Sigmoid colon (tissue), 7 donors: ENCODE results near the gene SEC61B. TPM values are rescaled to one million over a fixed set of nuclear protein-coding genes. Genes with fewer than 3 reads are reported as not detected.

Experiments
- DNase-seq: peaks from one replicate; pipeline ENCODE4 v3.0.0-alpha.2; 2019
- H3K27ac ChIP-seq, 4 donors: fragments of 200-600 bp; sonication (generic); one replicate each; pipeline ENCODE4 v1.5.1; 2016 to 2019; ENCODE audit warnings: mild to moderate bottlenecking in 1 of 4
- H3K27me3 ChIP-seq, 3 donors: fragments of 200-600 bp; sonication (generic); one replicate each; pipeline ENCODE4 v1.5.1; 2019; ENCODE audit warnings: mild to moderate bottlenecking in 1 of 3
- H3K36me3 ChIP-seq, 4 donors: fragments of 200-600 bp; sonication (generic); one replicate each; pipeline ENCODE4 v1.5.1; 2016 to 2019
- H3K4me1 ChIP-seq, 4 donors: fragments of 200-600 bp; sonication (generic); one replicate each; pipeline ENCODE4 v1.5.1; 2017 to 2019
- H3K4me3 ChIP-seq, 4 donors: fragments of 200-600 bp; sonication (generic); one replicate each; pipeline ENCODE4 v1.5.1; 2017 to 2019; ENCODE audit warnings: mild to moderate bottlenecking in 2 of 4, moderate library complexity in 1 of 4
- H3K9me3 ChIP-seq, 4 donors: fragments of 200-600 bp in 3 of 4; sonication (generic) in 3 of 4; one replicate each; pipeline versions ENCODE4 v1.5.1 to v1.6.1; 2013 to 2019
- EP300 ChIP-seq, 4 donors: sonication (generic); formaldehyde crosslinking; IDR thresholded peaks; one replicate each; pipeline ENCODE4 v1.6.1; 2017; ENCODE audit warnings: antibody characterized with exemption in 4 of 4
- POLR2A ChIP-seq, 2 donors: fragments of 450-650 bp; IDR thresholded peaks; one replicate each; pipeline ENCODE4 v1.6.1; 2016; ENCODE audit warnings: antibody characterized with exemption in 2 of 2, mild to moderate bottlenecking in 2 of 2, moderate library complexity in 2 of 2
- POLR2AphosphoS5 ChIP-seq, 4 donors: sonication (generic); formaldehyde crosslinking; IDR thresholded peaks; one replicate each; pipeline ENCODE4 v1.6.1; 2017; ENCODE audit warnings: antibody characterized with exemption in 4 of 4
- WGBS, 2 donors: extraction: QIAGEN DNeasy Blood & Tissue Kit; methylation state at CpG; one replicate each; pipeline ENCODE4 v1.1.7; 2013; 5-methylcytosine and 5-hydroxymethylcytosine counted together
- intact Hi-C: fragments of 100-400 bp; cut with DNase I; formaldehyde crosslinking; loops from one replicate; pipeline ENCODE4 v1.15.1; 2023
- polyA plus RNA-seq, 3 donors: library from polyadenylated mRNA; stranded (reverse); fragments of 200-250 nt; gene quantifications; one replicate each; pipeline ENCODE4 v1.2.3, GENCODE V29; 2013
- total RNA-seq, 4 donors: library from RNA; depleted of rRNA; stranded (reverse); fragments of >200 nt; gene quantifications; one replicate each; pipeline ENCODE4 v1.1.0, GENCODE V29; 2016
- TF ChIP-seq, protein P1 (sequence below), 4 experiments: fragments of 450-650 bp in 3 of 4; fragments of 200-600 bp in 1 of 4; IDR thresholded peaks; one replicate each; pipeline ENCODE4 v1.5.1; 2016 to 2019; ENCODE audit warnings: antibody characterized with exemption in 4 of 4, mild to moderate bottlenecking in 3 of 4, moderate library complexity in 2 of 4
- donor health status: healthy with polysubstance abuse.
- donor health status: Bipolar disorder and iron deficiency.
- donor health status: healthy.

SEC61B gene
- total and polyA plus RNA-seq, 7 donors = 37.1 to 343 (median 70.3) TPM

DNA sequence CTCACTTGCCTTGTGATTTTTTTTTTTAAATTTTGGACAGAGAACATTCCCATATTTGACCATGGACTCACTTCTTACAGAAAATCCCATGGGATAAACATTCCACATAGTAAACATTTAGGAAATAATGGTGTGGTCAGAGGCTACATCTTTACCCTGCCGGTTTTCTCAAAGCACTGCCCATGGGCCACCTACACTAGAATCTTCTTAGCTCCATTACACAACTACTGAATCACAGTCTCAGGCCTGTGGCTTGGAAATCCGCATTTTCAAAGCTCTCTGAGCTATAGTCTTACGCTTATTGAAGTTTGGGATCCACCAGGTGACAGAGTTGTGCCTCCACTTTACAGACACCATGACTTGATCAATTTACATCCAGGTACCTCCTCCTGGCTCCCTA, 39.7 kb upstream of the SEC61B start:
- no peak overlapping the region for H3K27ac ChIP-seq
- 88% methylated on average over 3 of the region's 3 CpGs for WGBS, 2 donors
- no peaks in the 10 kb centered on the region for H3K36me3 ChIP-seq
- H3K4me1 ChIP-seq = peaks cover 0 to 8% (median 7%) of the 10 kb centered on the region in 4 donors
- DNase-seq = no peak
- H3K27me3 ChIP-seq = no peaks in the 10 kb centered on the region
- no peak for TF ChIP-seq POLR2AphosphoS5 (IDR thresholded peaks at IDR 0.05)
- no peak for TF ChIP-seq POLR2A (IDR thresholded peaks at IDR 0.05)
- TF ChIP-seq, protein P1, sequence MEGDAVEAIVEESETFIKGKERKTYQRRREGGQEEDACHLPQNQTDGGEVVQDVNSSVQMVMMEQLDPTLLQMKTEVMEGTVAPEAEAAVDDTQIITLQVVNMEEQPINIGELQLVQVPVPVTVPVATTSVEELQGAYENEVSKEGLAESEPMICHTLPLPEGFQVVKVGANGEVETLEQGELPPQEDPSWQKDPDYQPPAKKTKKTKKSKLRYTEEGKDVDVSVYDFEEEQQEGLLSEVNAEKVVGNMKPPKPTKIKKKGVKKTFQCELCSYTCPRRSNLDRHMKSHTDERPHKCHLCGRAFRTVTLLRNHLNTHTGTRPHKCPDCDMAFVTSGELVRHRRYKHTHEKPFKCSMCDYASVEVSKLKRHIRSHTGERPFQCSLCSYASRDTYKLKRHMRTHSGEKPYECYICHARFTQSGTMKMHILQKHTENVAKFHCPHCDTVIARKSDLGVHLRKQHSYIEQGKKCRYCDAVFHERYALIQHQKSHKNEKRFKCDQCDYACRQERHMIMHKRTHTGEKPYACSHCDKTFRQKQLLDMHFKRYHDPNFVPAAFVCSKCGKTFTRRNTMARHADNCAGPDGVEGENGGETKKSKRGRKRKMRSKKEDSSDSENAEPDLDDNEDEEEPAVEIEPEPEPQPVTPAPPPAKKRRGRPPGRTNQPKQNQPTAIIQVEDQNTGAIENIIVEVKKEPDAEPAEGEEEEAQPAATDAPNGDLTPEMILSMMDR (IDR thresholded peaks at IDR 0.05) = no peak
- no peak for TF ChIP-seq EP300 (IDR thresholded peaks at IDR 0.05)
- intact Hi-C loops = loop anchor here (5.0 to 10.0 kb wide), 2 partner anchors 1032 to 1415 kb away; no protein-coding TSS in a partner anchor
- H3K9me3 ChIP-seq = no peaks in the 10 kb centered on the region
- no peak overlapping the region for H3K4me3 ChIP-seq

DNA sequence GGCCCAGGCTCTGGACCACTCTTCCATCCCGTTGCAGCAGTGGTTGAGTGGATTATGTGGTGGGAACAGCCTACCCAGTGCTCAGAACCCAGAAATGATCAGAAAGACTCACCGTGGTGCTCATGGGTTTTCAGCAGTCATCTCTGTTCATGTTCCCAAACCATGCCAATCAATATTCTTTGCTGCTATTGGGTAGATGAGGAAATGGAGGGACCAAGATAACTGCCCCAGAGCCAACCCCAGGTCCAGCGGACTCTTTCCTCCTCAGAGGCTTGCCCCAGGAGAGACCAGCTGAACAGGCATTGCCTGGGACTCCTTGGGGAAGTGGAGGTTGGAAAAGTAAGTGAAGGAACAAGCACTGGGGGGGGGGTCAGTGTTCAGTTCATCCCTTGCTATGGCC, 38.5 kb upstream of the SEC61B start:
- intact Hi-C loops = loop anchor here (2.0 to 10.0 kb wide), 3 partner anchors 37 to 1414 kb away; partner anchors contain the start of gene ALG2
- DNase-seq = no peak
- Histone ChIP-seq H3K9me3 (no peaks in the 10 kb centered on the region), H3K36me3 (no peaks in the 10 kb centered on the region), H3K4me1 (peaks cover 0 to 8% (median 7%) of the 10 kb centered on the region in 4 donors), H3K4me3 (no peak overlapping the region), H3K27ac (no peak overlapping the region), H3K27me3 (no peaks in the 10 kb centered on the region)
- TF ChIP-seq EP300 (IDR thresholded peaks at IDR 0.05) (no peak), POLR2A (IDR thresholded peaks at IDR 0.05) (no peak), POLR2AphosphoS5 (IDR thresholded peaks at IDR 0.05) (no peak)
- TF ChIP-seq, protein P1 (IDR thresholded peaks at IDR 0.05) = no peak
- whole genome bisulfite sequencing, 2 donors = 92 to 93% methylated on average over 3 of the region's 3 CpGs

DNA sequence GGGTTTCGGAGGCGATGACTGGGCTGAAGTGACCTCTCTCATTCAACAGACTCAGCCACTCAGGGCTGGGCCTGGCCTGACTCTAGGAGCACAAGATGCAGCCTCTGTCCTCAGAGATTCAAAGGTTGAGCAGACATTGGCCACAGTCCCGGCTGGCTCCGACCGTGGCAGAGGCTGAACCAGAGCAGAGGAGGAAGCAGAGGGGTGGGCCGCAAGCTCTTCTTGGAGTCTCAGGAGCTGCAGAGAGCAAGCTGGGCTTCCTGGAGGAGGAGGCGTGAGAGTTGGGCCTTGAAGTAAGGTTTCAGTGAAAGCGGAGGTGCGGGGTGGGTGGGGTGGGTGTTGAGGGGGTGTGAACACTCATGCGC, 38.0 kb upstream of the SEC61B start:
- no peaks in the 10 kb centered on the region for H3K27me3 ChIP-seq
- no peaks in the 10 kb centered on the region for H3K9me3 ChIP-seq
- no peak overlapping the region for H3K4me3 ChIP-seq
- no peak for DNase-seq
- 55 to 62% methylated on average over 10 of the region's 10 CpGs for WGBS, 2 donors
- intact Hi-C loops = loop anchor here (2.0 to 10.0 kb wide), 3 partner anchors 37 to 1413 kb away; partner anchors contain the start of gene ALG2
- no peaks in the 10 kb centered on the region for H3K36me3 ChIP-seq
- TF ChIP-seq, protein P1 (IDR thresholded peaks at IDR 0.05) = no peak
- no peak for TF ChIP-seq POLR2AphosphoS5 (IDR thresholded peaks at IDR 0.05)
- TF ChIP-seq EP300 (IDR thresholded peaks at IDR 0.05) = no peak
- H3K4me1 ChIP-seq = peaks cover 0 to 8% (median 7%) of the 10 kb centered on the region in 4 donors
- H3K27ac ChIP-seq = no peak overlapping the region

DNA sequence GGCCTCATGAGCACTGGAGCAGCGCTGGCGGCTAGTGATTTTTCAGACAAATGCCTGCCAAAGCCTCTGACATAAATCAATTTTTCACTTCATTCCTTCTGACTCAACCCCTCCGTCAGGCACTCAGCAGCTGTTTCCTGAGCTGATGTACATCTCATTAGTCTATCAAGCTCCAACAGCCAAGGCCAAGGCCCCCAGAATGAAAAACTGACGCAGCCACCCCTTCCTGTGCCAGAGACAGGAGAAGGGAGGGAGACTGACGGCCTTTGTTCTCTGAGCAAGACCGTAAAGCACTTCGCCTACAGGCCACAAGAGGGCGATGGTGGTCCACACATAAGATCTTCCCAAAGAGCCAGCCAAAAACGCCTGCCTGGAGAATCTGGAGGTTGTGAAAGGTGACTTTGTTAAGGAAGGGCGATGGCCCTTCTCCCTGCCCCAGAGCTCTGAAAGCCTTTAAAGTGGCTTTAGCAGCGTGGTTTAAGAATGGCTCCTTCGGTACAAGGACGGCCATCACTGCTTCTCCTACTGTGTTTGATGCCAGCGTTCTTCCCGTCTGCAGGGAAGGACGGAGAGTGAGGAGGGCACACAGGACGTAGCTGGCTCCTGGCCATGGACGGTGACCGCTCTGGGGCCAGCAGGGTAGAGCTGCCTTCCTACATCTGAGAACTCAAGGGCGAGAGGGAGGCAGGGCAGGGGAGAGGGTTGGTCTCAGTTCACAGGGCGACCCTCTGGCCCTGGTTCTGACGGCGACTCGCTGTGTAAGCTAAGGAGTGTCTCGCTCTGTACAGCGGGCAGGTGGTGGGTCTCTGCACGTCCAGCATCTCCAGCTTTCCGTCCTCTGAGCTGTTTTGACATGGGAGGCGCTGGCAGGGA, 37.4 kb upstream of the SEC61B start:
- H3K27me3 ChIP-seq = no peaks in the 10 kb centered on the region
- peak overlapping the region in 3 of 4 donors; percentile 31 to 40 (median 32) for H3K4me3 ChIP-seq
- DNase-seq = peak; percentile 93
- TF ChIP-seq POLR2AphosphoS5 (IDR thresholded peaks at IDR 0.05) (peak in 1 of 4 donors; percentile 40), POLR2A (IDR thresholded peaks at IDR 0.05) (no peak), EP300 (IDR thresholded peaks at IDR 0.05) (no peak)
- TF ChIP-seq, protein P1 (IDR thresholded peaks at IDR 0.05) = peak; percentile 77 to 93 (median 84)
- WGBS, 2 donors = 14 to 40% methylated on average over 29 of the region's 29 CpGs
- no peaks in the 10 kb centered on the region for H3K9me3 ChIP-seq
- peaks cover 0 to 8% (median 7%) of the 10 kb centered on the region in 4 donors for H3K4me1 ChIP-seq
- no peaks in the 10 kb centered on the region for H3K36me3 ChIP-seq
- intact Hi-C loops = loop anchor here (2.0 to 10.0 kb wide), 3 partner anchors 36 to 1413 kb away; partner anchors contain the start of gene ALG2
- H3K27ac ChIP-seq = no peak overlapping the region
